Hepatocyte (in vitro differentiated cells): ENCODE measurements around the gene CLEC14A. TPM values are rescaled to one million over a fixed set of nuclear protein-coding genes. Genes with fewer than 3 reads are reported as not detected.

Experiments
- DNase-seq: peaks from one replicate; pipeline ENCODE4 v3.0.0-alpha.2; 2016; ENCODE audit warnings: low spot score
- H2AFZ ChIP-seq: fragments of 200-600 bp; sonication (generic); 2 replicates; pipeline ENCODE4 v1.6.0; 2016; ENCODE audit warnings: antibody characterized with exemption, mild to moderate bottlenecking
- H3K27ac ChIP-seq: fragments of 200-600 bp; sonication (generic); 2 replicates; pipeline ENCODE4 v1.5.1; 2016; ENCODE audit warnings: mild to moderate bottlenecking
- H3K27me3 ChIP-seq: fragments of 200-600 bp; sonication (generic); 2 replicates; pipeline ENCODE4 v1.6.1; 2016
- H3K36me3 ChIP-seq: fragments of 200-600 bp; sonication (generic); replicated peaks from 2 replicates; pipeline ENCODE4 v1.5.1; 2016; ENCODE audit warnings: low read depth; ENCODE audit not compliant: insufficient read depth
- H3K4me1 ChIP-seq: fragments of 200-600 bp; sonication (generic); 2 replicates; pipeline ENCODE4 v1.5.1; 2016; ENCODE audit warnings: mild to moderate bottlenecking, moderate library complexity; ENCODE audit not compliant: insufficient read depth
- H3K4me2 ChIP-seq: fragments of 200-600 bp; sonication (generic); 2 replicates; pipeline ENCODE4 v1.6.0; 2016
- H3K4me3 ChIP-seq: fragments of 200-600 bp; sonication (generic); 2 replicates; pipeline ENCODE4 v1.5.1; 2016; ENCODE audit warnings: mild to moderate bottlenecking
- H3K79me2 ChIP-seq: fragments of 200-600 bp; sonication (generic); 2 replicates; pipeline ENCODE4 v1.6.0; 2017; ENCODE audit warnings: mild to moderate bottlenecking
- H3K9me2 ChIP-seq: fragments of 200-600 bp; sonication (generic); replicated peaks from 2 replicates; pipeline ENCODE4 v1.6.0; 2017; ENCODE audit warnings: mild to moderate bottlenecking; ENCODE audit not compliant: insufficient read depth
- H3K9me3 ChIP-seq: fragments of 200-600 bp; sonication (generic); 2 replicates; pipeline ENCODE4 v1.5.1; 2016; ENCODE audit warnings: low read depth, mild to moderate bottlenecking
- H4K20me1 ChIP-seq: fragments of 200-600 bp; sonication (generic); 2 replicates; pipeline ENCODE4 v1.6.0; 2016; ENCODE audit warnings: mild to moderate bottlenecking; ENCODE audit not compliant: insufficient read depth, poor library complexity, severe bottlenecking
- EZH2 ChIP-seq: fragments of 200-600 bp; sonication (generic); IDR thresholded peaks from 2 replicates; pipeline ENCODE4 v1.6.1; 2016; ENCODE audit warnings: antibody characterized with exemption, mild to moderate bottlenecking, borderline replicate concordance
- EZH2phosphoT487 ChIP-seq: fragments of 200-600 bp; sonication (generic); IDR thresholded peaks from one replicate; pipeline ENCODE4 v1.6.1; 2018; ENCODE audit warnings: antibody characterized with exemption, mild to moderate bottlenecking, low read depth, moderate library complexity; ENCODE audit not compliant: unreplicated experiment, severe bottlenecking
- WGBS: methylation state at CpG from one replicate; pipeline ENCODE4 v1.1.6; 2016; ENCODE audit warnings: low lambda C conversion rate; ENCODE audit errors: missing lambda C conversion rate; 5-methylcytosine and 5-hydroxymethylcytosine counted together
- polyA plus RNA-seq: library from polyadenylated mRNA; unstranded; fragments of >200 nt; fragmentation: Nextera tagmentation; extraction: Ambion mirVana; gene quantifications from 2 replicates; pipeline ENCODE4 v1.2.1, GENCODE V29; 2016
- total RNA-seq: library from RNA; depleted of rRNA; stranded (reverse); fragments of >200 nt; gene quantifications from 2 replicates; pipeline ENCODE4 v1.2.3, GENCODE V29; 2014
- TF ChIP-seq, protein P1 (sequence below): fragments of 200-600 bp; sonication (generic); IDR thresholded peaks from 2 replicates; pipeline ENCODE4 v1.5.1; 2016; ENCODE audit warnings: antibody characterized with exemption, mild to moderate bottlenecking; ENCODE audit not compliant: poor library complexity

Gene CLEC14A
- total and polyA plus RNA-seq, 2 experiments from 2014 or later, result 1.9 to 2.3 TPM

DNA sequence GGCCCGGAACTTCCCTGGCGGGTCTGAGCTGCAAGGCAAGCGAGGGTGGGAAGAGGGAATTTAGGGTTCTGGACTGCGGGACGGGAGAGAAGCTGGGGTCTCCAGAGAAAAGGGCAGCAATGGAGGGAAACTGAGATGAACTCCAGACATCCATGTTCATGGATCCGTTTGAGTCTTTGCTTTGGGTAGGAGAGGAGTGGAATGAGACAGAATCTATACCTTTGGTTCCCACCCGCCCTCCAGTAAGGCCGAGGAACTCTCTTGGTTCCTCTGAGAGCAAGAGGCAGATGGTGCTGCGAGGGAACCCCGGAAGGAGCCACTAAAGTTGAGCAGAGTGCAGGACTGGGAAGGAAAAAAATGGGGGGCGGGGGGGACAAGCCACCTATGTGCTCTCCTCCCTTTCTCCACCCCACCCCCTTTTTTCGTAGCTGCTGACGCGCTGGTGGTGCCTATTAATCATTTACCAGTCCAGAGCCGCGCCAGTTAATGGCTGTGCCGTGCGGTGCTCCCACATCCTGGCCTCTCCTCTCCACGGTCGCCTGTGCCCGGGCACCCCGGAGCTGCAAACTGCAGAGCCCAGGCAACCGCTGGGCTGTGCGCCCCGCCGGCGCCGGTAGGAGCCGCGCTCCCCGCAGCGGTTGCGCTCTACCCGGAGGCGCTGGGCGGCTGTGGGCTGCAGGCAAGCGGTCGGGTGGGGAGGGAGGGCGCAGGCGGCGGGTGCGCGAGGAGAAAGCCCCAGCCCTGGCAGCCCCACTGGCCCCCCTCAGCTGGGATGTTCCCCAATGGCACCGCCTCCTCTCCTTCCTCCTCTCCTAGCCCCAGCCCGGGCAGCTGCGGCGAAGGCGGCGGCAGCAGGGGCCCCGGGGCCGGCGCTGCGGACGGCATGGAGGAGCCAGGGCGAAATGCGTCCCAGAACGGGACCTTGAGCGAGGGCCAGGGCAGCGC is 47.0 kb downstream of the CLEC14A start:
- Histone ChIP-seq H3K79me2 (no peaks in the 10 kb centered on the region), H3K27me3 (peaks cover 49% of the 10 kb centered on the region), H3K27ac (peak overlapping the region; percentile 98), H3K9me2 (no peaks in the 10 kb centered on the region), H3K4me1 (peaks cover 21% of the 10 kb centered on the region), H3K9me3 (no peaks in the 10 kb centered on the region), H2AFZ (peak overlapping the region; percentile 14), H4K20me1 (no peaks in the 10 kb centered on the region), H3K4me3 (peak overlapping the region; percentile 41), H3K4me2 (peak overlapping the region; percentile 89), H3K36me3 (no peaks in the 10 kb centered on the region)
- 3% methylated on average over 45 of the region's 59 CpGs for WGBS
- TF ChIP-seq, protein P1, sequence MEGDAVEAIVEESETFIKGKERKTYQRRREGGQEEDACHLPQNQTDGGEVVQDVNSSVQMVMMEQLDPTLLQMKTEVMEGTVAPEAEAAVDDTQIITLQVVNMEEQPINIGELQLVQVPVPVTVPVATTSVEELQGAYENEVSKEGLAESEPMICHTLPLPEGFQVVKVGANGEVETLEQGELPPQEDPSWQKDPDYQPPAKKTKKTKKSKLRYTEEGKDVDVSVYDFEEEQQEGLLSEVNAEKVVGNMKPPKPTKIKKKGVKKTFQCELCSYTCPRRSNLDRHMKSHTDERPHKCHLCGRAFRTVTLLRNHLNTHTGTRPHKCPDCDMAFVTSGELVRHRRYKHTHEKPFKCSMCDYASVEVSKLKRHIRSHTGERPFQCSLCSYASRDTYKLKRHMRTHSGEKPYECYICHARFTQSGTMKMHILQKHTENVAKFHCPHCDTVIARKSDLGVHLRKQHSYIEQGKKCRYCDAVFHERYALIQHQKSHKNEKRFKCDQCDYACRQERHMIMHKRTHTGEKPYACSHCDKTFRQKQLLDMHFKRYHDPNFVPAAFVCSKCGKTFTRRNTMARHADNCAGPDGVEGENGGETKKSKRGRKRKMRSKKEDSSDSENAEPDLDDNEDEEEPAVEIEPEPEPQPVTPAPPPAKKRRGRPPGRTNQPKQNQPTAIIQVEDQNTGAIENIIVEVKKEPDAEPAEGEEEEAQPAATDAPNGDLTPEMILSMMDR, result peak; percentile 31
- TF ChIP-seq EZH2, result no peak
- peak; percentile 84 for DNase-seq

DNA sequence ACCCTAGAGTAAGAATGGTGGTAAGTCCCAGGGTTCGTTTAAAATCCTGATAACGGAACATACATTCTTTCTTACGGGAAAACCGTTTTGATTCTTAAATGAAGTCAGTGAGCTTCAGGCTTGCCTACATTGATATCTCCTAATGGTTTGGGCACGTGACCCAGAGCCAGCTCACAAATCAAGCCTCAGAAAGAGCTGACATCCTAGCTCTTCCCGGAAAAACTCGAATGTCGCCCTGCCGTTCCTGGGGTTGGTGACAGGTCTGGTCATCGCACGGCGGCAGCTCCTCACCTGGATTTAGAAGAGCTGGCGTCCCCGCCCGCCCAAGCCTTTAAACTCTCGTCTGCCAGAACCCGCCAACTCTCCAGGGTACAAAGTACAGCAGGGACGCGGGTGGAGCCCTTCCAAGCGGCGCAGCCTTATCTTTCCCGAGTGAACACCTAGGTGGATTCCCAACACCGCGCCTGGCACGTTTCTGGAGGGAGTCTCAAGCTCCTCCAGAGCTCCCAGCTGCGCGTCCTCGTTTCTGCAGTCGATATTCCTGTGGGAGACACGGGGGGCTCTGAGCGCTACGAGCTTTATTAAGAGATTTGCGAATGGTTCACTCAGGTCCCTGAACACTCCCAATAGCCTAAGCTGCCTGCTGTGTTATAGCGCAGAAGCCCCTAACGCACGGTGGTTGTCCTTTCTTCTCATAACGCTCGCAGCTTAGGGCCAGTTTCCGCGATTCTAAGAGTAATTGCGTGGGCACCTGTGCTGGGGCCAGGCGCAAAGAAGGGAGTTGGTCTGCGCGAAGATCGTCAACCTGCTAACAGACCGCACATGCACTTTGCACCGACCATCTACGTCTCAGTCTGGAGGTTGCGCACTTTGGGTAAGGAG is 47.9 kb downstream of the CLEC14A start, which contains the start of gene SSTR1:
Gene SSTR1 (plus strand): TSS at position 169 of the 882 bp plus-strand sequence. CDS start 1,486 bp downstream, outside the sequence.
- 2% methylated on average over 49 of the region's 49 CpGs for WGBS
- H3K79me2 ChIP-seq, result no peaks in the 10 kb centered on the region
- H3K4me3 ChIP-seq, result peak within 1 kb of the TSS; percentile 41
- H3K36me3 ChIP-seq, result no peaks in the 10 kb centered on the region
- peak within 1 kb of the TSS; percentile 98 for H3K27ac ChIP-seq
- H3K9me3 ChIP-seq, result no peaks in the 10 kb centered on the region
- peak within 1 kb of the TSS; percentile 14 for H2AFZ ChIP-seq
- peak within 1 kb of the TSS; percentile 89 for H3K4me2 ChIP-seq
- TF ChIP-seq EZH2phosphoT487 (no peak), EZH2 (peak; percentile 31)
- TF ChIP-seq, protein P1, result no peak
- DNase-seq, result peak; percentile 84
- H3K9me2 ChIP-seq, result no peaks in the 10 kb centered on the region
- H3K4me1 ChIP-seq, result peaks cover 21% of the 10 kb centered on the region
- H4K20me1 ChIP-seq, result no peaks in the 10 kb centered on the region
- H3K27me3 ChIP-seq, result peaks cover 49% of the 10 kb centered on the region

- H2AFZ ChIP-seq, result peak overlapping the region; percentile 14
Measured at GRCh38 chr14:38207377-38207735, 48.5 kb downstream of the CLEC14A start.

More at GRCh38 chr14:38207377-38207735, 48.5 kb downstream of the CLEC14A start:
- Histone ChIP-seq H3K9me2 (no peaks in the 10 kb centered on the region), H3K36me3 (no peaks in the 10 kb centered on the region), H3K4me2 (peak overlapping the region; percentile 89), H3K9me3 (no peaks in the 10 kb centered on the region), H3K79me2 (no peaks in the 10 kb centered on the region), H3K4me3 (peak overlapping the region; percentile 7), H3K27me3 (peaks cover 45% of the 10 kb centered on the region), H3K27ac (peak overlapping the region; percentile 98), H4K20me1 (no peaks in the 10 kb centered on the region), H3K4me1 (peaks cover 21% of the 10 kb centered on the region)
- peak; percentile 14 for DNase-seq
- TF ChIP-seq EZH2, result no peak
- TF ChIP-seq EZH2phosphoT487, result no peak
- TF ChIP-seq, protein P1, result no peak
- 25% methylated on average over 5 of the region's 5 CpGs for WGBS
